ENCODE results near the gene NUDT22.

DNA sequence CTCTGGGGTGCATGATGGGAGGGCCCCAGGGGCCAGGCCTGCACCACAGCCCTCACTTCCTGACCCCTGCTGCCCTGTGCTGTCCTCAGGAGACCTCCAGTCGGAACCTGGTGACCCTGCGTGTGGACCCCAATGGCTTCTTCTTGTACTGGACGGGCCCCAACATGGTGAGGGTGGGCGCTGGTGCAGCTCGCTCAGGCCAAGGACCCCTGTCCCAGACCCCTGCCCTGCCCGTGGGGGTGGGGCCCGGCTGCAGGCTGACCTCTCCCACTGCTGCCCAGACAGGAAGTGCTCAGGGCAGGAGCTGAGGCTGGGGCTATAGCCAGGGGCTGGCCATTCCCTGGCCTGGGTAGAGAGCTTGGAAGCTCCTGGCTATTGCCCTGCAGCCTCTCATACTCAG lies 28.3 kb downstream of the NUDT22 start:
- no peak for TF ChIP-seq POLR2A (IDR thresholded peaks at IDR 0.05)
- TF ChIP-seq, protein P1, sequence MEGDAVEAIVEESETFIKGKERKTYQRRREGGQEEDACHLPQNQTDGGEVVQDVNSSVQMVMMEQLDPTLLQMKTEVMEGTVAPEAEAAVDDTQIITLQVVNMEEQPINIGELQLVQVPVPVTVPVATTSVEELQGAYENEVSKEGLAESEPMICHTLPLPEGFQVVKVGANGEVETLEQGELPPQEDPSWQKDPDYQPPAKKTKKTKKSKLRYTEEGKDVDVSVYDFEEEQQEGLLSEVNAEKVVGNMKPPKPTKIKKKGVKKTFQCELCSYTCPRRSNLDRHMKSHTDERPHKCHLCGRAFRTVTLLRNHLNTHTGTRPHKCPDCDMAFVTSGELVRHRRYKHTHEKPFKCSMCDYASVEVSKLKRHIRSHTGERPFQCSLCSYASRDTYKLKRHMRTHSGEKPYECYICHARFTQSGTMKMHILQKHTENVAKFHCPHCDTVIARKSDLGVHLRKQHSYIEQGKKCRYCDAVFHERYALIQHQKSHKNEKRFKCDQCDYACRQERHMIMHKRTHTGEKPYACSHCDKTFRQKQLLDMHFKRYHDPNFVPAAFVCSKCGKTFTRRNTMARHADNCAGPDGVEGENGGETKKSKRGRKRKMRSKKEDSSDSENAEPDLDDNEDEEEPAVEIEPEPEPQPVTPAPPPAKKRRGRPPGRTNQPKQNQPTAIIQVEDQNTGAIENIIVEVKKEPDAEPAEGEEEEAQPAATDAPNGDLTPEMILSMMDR (IDR thresholded peaks at IDR 0.05), result no peak
- no peak for TF ChIP-seq POLR2AphosphoS5 (IDR thresholded peaks at IDR 0.05)
